Right lobe of liver (tissue), 4 donors: ENCODE data around the gene MMAB.

Experiments
- POLR2A ChIP-seq: fragments of 450-650 bp; IDR thresholded peaks from one replicate; pipeline ENCODE4 v1.6.1; 2017; ENCODE audit warnings: antibody characterized with exemption, mild to moderate bottlenecking
- TF ChIP-seq, protein P1 (sequence below), 4 donors: fragments of 200-600 bp in 3 of 4; fragments of 450-650 bp in 1 of 4; IDR thresholded peaks; one replicate each; pipeline versions ENCODE4 v1.5.1 to v1.8.0; 2016 to 2022; ENCODE audit warnings: antibody characterized with exemption in 4 of 4, mild to moderate bottlenecking in 2 of 4
- donor health status: DM: no; HTN: no; CAD: no.
- donor health status: DM: no; HTN: no; CAD: no.
- donor health status: DM: no; HTN: yes; CAD: no.

DNA sequence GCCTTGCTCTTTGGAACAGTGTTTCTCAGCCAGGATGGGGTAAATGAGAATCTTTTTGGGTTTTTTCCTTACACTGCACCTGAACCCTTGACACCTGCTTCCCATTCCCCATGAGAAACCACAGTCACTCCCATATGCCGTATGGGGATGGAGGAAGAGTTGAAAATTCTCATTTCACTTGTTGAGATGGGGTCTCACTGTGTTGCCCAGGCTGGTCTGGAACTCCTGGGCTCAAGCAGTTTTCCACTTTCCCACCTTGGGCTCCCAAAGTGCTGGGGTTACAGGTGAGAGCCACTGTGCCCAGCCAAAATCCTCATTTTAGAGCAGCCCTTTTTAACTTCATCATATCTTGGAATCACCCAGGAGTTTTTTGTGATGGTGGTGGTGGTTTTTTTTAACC, 4.0 kb upstream of the MMAB start:
- TF ChIP-seq, protein P1, sequence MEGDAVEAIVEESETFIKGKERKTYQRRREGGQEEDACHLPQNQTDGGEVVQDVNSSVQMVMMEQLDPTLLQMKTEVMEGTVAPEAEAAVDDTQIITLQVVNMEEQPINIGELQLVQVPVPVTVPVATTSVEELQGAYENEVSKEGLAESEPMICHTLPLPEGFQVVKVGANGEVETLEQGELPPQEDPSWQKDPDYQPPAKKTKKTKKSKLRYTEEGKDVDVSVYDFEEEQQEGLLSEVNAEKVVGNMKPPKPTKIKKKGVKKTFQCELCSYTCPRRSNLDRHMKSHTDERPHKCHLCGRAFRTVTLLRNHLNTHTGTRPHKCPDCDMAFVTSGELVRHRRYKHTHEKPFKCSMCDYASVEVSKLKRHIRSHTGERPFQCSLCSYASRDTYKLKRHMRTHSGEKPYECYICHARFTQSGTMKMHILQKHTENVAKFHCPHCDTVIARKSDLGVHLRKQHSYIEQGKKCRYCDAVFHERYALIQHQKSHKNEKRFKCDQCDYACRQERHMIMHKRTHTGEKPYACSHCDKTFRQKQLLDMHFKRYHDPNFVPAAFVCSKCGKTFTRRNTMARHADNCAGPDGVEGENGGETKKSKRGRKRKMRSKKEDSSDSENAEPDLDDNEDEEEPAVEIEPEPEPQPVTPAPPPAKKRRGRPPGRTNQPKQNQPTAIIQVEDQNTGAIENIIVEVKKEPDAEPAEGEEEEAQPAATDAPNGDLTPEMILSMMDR (IDR thresholded peaks at IDR 0.05) = no peak
- TF ChIP-seq POLR2A = no peak
